Neural cell (in vitro differentiated cells): ENCODE results near the gene PNPLA2.

ENCODE experiments used
- EZH2 ChIP-seq: fragments of 200-600, 300-800 bp; shearing (Covaris generic), sonication (generic); IDR thresholded peaks from 2 replicates; pipeline ENCODE4 v1.6.1; 2014; ENCODE audit warnings: antibody characterized with exemption, low read length, borderline replicate concordance, mild to moderate bottlenecking; ENCODE audit not compliant: insufficient read depth, poor library complexity, severe bottlenecking
- MXI1 ChIP-seq: fragments of 450-650 bp; conservative IDR thresholded peaks from 2 replicates; pipeline ENCODE4 v1.6.1; 2014; ENCODE audit warnings: antibody characterized with exemption, mild to moderate bottlenecking; ENCODE audit not compliant: poor library complexity, severe bottlenecking
- POLR2AphosphoS5 ChIP-seq: IDR thresholded peaks from 2 replicates; pipeline ENCODE4 v1.6.1; 2012
- RAD21 ChIP-seq: fragments of 450-650 bp; conservative IDR thresholded peaks from 2 replicates; pipeline ENCODE4 v1.6.1; 2014; ENCODE audit warnings: antibody characterized with exemption, mild to moderate bottlenecking, moderate library complexity
- TF ChIP-seq, protein P1 (sequence below): fragments of 450-650 bp; IDR thresholded peaks from 2 replicates; pipeline ENCODE4 v1.5.1; 2014; ENCODE audit warnings: antibody characterized with exemption, mild to moderate bottlenecking, moderate library complexity; ENCODE audit not compliant: poor library complexity, severe bottlenecking

DNA sequence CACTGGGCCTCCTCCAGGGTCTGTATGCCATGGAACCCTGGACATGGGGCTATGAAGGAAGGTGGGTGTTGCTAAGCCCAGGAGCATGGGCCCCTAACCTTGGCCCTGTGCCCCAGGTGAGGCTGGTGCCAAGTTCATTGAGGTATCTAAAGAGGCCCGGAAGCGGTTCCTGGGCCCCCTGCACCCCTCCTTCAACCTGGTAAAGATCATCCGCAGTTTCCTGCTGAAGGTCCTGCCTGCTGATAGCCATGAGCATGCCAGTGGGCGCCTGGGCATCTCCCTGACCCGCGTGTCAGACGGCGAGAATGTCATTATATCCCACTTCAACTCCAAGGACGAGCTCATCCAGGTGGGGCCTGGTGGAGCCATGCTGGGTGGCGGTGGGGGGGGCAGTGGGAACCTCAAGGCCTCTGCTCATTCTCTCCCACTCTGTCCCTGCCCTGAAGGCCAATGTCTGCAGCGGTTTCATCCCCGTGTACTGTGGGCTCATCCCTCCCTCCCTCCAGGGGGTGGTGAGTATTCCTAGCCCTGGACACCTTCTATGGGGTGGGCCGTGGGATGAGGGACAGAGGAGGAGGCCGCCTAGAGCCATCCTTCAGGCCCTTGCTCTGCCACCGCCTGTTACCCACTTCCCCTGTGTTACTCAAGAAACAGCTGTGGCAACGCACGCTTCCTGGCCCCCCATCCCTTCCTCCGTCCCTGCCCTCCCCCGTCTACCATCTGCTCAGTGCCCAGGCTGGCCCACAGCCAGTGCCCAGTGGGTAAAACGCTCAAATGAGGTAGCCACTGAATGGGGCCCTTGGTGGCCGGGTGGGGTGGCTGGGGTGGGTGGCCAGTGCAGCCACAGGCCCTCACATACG is 3.0 kb downstream of the PNPLA2 start:
- TF ChIP-seq, protein P1, sequence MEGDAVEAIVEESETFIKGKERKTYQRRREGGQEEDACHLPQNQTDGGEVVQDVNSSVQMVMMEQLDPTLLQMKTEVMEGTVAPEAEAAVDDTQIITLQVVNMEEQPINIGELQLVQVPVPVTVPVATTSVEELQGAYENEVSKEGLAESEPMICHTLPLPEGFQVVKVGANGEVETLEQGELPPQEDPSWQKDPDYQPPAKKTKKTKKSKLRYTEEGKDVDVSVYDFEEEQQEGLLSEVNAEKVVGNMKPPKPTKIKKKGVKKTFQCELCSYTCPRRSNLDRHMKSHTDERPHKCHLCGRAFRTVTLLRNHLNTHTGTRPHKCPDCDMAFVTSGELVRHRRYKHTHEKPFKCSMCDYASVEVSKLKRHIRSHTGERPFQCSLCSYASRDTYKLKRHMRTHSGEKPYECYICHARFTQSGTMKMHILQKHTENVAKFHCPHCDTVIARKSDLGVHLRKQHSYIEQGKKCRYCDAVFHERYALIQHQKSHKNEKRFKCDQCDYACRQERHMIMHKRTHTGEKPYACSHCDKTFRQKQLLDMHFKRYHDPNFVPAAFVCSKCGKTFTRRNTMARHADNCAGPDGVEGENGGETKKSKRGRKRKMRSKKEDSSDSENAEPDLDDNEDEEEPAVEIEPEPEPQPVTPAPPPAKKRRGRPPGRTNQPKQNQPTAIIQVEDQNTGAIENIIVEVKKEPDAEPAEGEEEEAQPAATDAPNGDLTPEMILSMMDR: no peak
- TF ChIP-seq EZH2: no peak
- TF ChIP-seq POLR2AphosphoS5: no peak
- TF ChIP-seq MXI1: no peak
- no peak for TF ChIP-seq RAD21
